ENCODE data around the gene TBX18. TPM values are rescaled to one million over a fixed set of nuclear protein-coding genes. Genes with fewer than 3 reads are reported as not detected.

TBX18 gene
- total RNA-seq, 1 donor from 2014 or later: 9.1 TPM

GRCh38 chr6:84791233-84791632 is 26.8 kb upstream of the TBX18 start:
- no peak for DNase-seq (ENCODE audit: low spot score)
- Mint-ChIP-seq H3K27ac (ENCODE audit: unreplicated experiment) (no peak overlapping the region), H3K36me3 (ENCODE audit: low read depth) (no peaks in the 10 kb centered on the region), H3K27me3 (ENCODE audit: low read depth) (peaks cover 34% of the 10 kb centered on the region), H3K4me3 (ENCODE audit: unreplicated experiment) (no peak overlapping the region), H3K4me1 (ENCODE audit: low read depth) (no peaks in the 10 kb centered on the region), H3K9me3 (ENCODE audit: low read depth) (peaks cover 3% of the 10 kb centered on the region)
- no peak for TF ChIP-seq CTCF (IDR thresholded peaks at IDR 0.05)

GRCh38 chr6:84789170-84789569 is 24.8 kb upstream of the TBX18 start:
- H3K36me3 Mint-ChIP-seq (ENCODE audit: low read depth): no peaks in the 10 kb centered on the region
- H3K27me3 Mint-ChIP-seq (ENCODE audit: low read depth): peaks cover 51% of the 10 kb centered on the region
- no peak for TF ChIP-seq CTCF (IDR thresholded peaks at IDR 0.05)
- H3K9me3 Mint-ChIP-seq (ENCODE audit: low read depth): peaks cover 3% of the 10 kb centered on the region
- no peak overlapping the region for H3K4me3 Mint-ChIP-seq (ENCODE audit: unreplicated experiment)
- DNase-seq (ENCODE audit: low spot score): no peak
- no peaks in the 10 kb centered on the region for H3K4me1 Mint-ChIP-seq (ENCODE audit: low read depth)
- H3K27ac Mint-ChIP-seq (ENCODE audit: unreplicated experiment): no peak overlapping the region

GRCh38 chr6:84788689-84789088 is 24.3 kb upstream of the TBX18 start:
- no peak overlapping the region for H3K4me3 Mint-ChIP-seq (ENCODE audit: unreplicated experiment)
- no peak for TF ChIP-seq CTCF (IDR thresholded peaks at IDR 0.05)
- peaks cover 56% of the 10 kb centered on the region for H3K27me3 Mint-ChIP-seq (ENCODE audit: low read depth)
- DNase-seq (ENCODE audit: low spot score): no peak
- no peaks in the 10 kb centered on the region for H3K36me3 Mint-ChIP-seq (ENCODE audit: low read depth)
- no peak overlapping the region for H3K27ac Mint-ChIP-seq (ENCODE audit: unreplicated experiment)
- H3K4me1 Mint-ChIP-seq (ENCODE audit: low read depth): no peaks in the 10 kb centered on the region
- H3K9me3 Mint-ChIP-seq (ENCODE audit: low read depth): peaks cover 3% of the 10 kb centered on the region

- no peak overlapping the region for H3K4me3 Mint-ChIP-seq (ENCODE audit: unreplicated experiment)
- DNase-seq (ENCODE audit: low spot score): no peak
- peaks cover 3% of the 10 kb centered on the region for H3K9me3 Mint-ChIP-seq (ENCODE audit: low read depth)
- no peaks in the 10 kb centered on the region for H3K4me1 Mint-ChIP-seq (ENCODE audit: low read depth)
- no peaks in the 10 kb centered on the region for H3K36me3 Mint-ChIP-seq (ENCODE audit: low read depth)
- peaks cover 75% of the 10 kb centered on the region for H3K27me3 Mint-ChIP-seq (ENCODE audit: low read depth)
- no peak overlapping the region for H3K27ac Mint-ChIP-seq (ENCODE audit: unreplicated experiment)
- TF ChIP-seq CTCF (IDR thresholded peaks at IDR 0.05): no peak
Observed at GRCh38 chr6:84785671-84786070, 21.3 kb upstream of the TBX18 start.

- no peak for DNase-seq (ENCODE audit: low spot score)
- TF ChIP-seq CTCF (IDR thresholded peaks at IDR 0.05): no peak
- Mint-ChIP-seq H3K9me3 (ENCODE audit: low read depth) (no peaks in the 10 kb centered on the region), H3K4me1 (ENCODE audit: low read depth) (peaks cover 4% of the 10 kb centered on the region), H3K36me3 (ENCODE audit: low read depth) (no peaks in the 10 kb centered on the region), H3K27me3 (ENCODE audit: low read depth) (peaks cover 91% of the 10 kb centered on the region), H3K27ac (ENCODE audit: unreplicated experiment) (no peak overlapping the region), H3K4me3 (ENCODE audit: unreplicated experiment) (no peak overlapping the region)
Observed at GRCh38 chr6:84779917-84780316, 15.5 kb upstream of the TBX18 start.

Data from chondrocyte (in vitro differentiated cells).